Brain microvascular endothelial cell (primary cell): ENCODE data around the gene C3orf22.
A peak's percentile ranks its signal among the peaks of the same experiment; 100 is the strongest.

ENCODE experiments used
- DNase-seq: peaks from one replicate; pipeline ENCODE4 v3.0.0-alpha.2; 2020
- H3K27ac ChIP-seq: fragments of 250-450 bp; sonication (Bioruptor Pico); 2 replicates; pipeline ENCODE4 v1.5.1; 2020; ENCODE audit warnings: mild to moderate bottlenecking, moderate library complexity
- H3K27me3 ChIP-seq: fragments of 250-450 bp; sonication (Bioruptor Pico); replicated peaks from 2 replicates; pipeline ENCODE4 v1.5.1; 2020; ENCODE audit warnings: mild to moderate bottlenecking
- H3K36me3 ChIP-seq: fragments of 250-450 bp; sonication (Bioruptor Pico); replicated peaks from 2 replicates; pipeline ENCODE4 v1.5.1; 2020; ENCODE audit warnings: mild to moderate bottlenecking
- H3K4me3 ChIP-seq: 2 replicates; pipeline ENCODE4 v1.5.1; 2011; ENCODE audit warnings: low read depth, mild to moderate bottlenecking, control low read depth, low read length, moderate library complexity
- CTCF ChIP-seq: IDR thresholded peaks from 2 replicates; pipeline ENCODE4 v1.5.1; 2011; ENCODE audit warnings: low read depth, mild to moderate bottlenecking, moderate library complexity, low read length, control low read depth, inconsistent platforms; ENCODE audit errors: missing control alignments
- in situ Hi-C: cut with HindIII; loops from 2 replicates; pipeline ENCODE4 v1.10.0; 2017; ENCODE audit warnings: low sequenced_read_pairs, low pct_ligation_motif_present

Gene C3orf22

GRCh38 chr3:126533506-126533905 is 25.2 kb downstream of the C3orf22 start:
- TF ChIP-seq CTCF = no peak
- no peak for DNase-seq
- in situ Hi-C loops = no loop called here
- Histone ChIP-seq H3K4me3 (no peak overlapping the region), H3K36me3 (no peaks in the 10 kb centered on the region), H3K27me3 (peaks cover 11% of the 10 kb centered on the region), H3K27ac (no peak overlapping the region)

- no peak for TF ChIP-seq CTCF
- Histone ChIP-seq H3K27ac (no peak overlapping the region), H3K4me3 (no peak overlapping the region), H3K36me3 (no peaks in the 10 kb centered on the region), H3K27me3 (peaks cover 11% of the 10 kb centered on the region)
- no peak for DNase-seq
- in situ Hi-C loops = no loop called here
These were observed 27.7 kb downstream of the C3orf22 start for GRCh38 chr3:126531051-126531330.

- Histone ChIP-seq H3K4me3 (no peak overlapping the region), H3K36me3 (no peaks in the 10 kb centered on the region), H3K27ac (no peak overlapping the region), H3K27me3 (peaks cover 11% of the 10 kb centered on the region)
- TF ChIP-seq CTCF = peak; percentile 13
- DNase-seq = no peak
- in situ Hi-C loops = no loop called here
These were observed 28.3 kb downstream of the C3orf22 start for GRCh38 chr3:126530171-126531050.

- H3K27me3 ChIP-seq = peaks cover 14% of the 10 kb centered on the region
- no peak for TF ChIP-seq CTCF
- H3K27ac ChIP-seq = no peak overlapping the region
- DNase-seq = no peak
- H3K4me3 ChIP-seq = no peak overlapping the region
- H3K36me3 ChIP-seq = no peaks in the 10 kb centered on the region
- in situ Hi-C loops = no loop called here
These were observed 29.1 kb downstream of the C3orf22 start for GRCh38 chr3:126529585-126530170.

- Histone ChIP-seq H3K27ac (no peak overlapping the region), H3K36me3 (no peaks in the 10 kb centered on the region), H3K27me3 (peaks cover 20% of the 10 kb centered on the region), H3K4me3 (no peak overlapping the region)
- in situ Hi-C loops = no loop called here
- DNase-seq = no peak
- TF ChIP-seq CTCF = no peak
These were observed 29.8 kb downstream of the C3orf22 start for GRCh38 chr3:126528800-126529541.
